H1 (cell line): ENCODE data around the gene ZNHIT3. TPM values are rescaled to one million over a fixed set of nuclear protein-coding genes. Genes with fewer than 3 reads are reported as not detected.

Experiments
- ASH2L ChIP-seq: fragments of 200-600, 300-600 bp; sonication (generic); IDR thresholded peaks from one replicate; pipeline ENCODE4 v1.7.1; 2017; ENCODE audit warnings: low read length
- EGR1 ChIP-seq: IDR thresholded peaks from 2 replicates; pipeline ENCODE4 v1.6.1; 2011; ENCODE audit warnings: low read depth, low read length, borderline replicate concordance
- NANOG ChIP-seq: IDR thresholded peaks from 2 replicates; pipeline ENCODE4 v1.6.1; 2011; ENCODE audit warnings: low read length, low read depth, mild to moderate bottlenecking, inconsistent platforms; ENCODE audit not compliant: insufficient read depth, poor library complexity, severe bottlenecking
- SIRT6 ChIP-seq: IDR thresholded peaks from one replicate; pipeline ENCODE4 v1.7.1; 2012; ENCODE audit warnings: low read length, inconsistent platforms
- polyA plus RNA-seq, 7 experiments: library from polyadenylated mRNA; depleted of rRNA in 3 of 7; stranded (reverse) in 5 of 7; unstranded in 2 of 7; fragments of >200 nt in 5 of 7; fragments of 200-250 nt in 2 of 7; gene quantifications; 1 replicate in 5 of 7; 2 replicates in 1 of 7; 4 replicates in 1 of 7; pipeline versions ENCODE4 v1.2.1 to v1.2.3, GENCODE V29; 2011 to 2013; ENCODE audit warnings: missing spikeins in 2 of 7, mixed read lengths in 2 of 7
- total RNA-seq: library from RNA; stranded (reverse); fragmentation: NEBNext Ultra II Directional; extraction: Animal tissue kit (Norgen Biotek cat#: 25700); gene quantifications from 2 replicates; pipeline ENCODE4 v1.2.1, GENCODE V29; 2021
- TF ChIP-seq, protein P1 (sequence below): fragments of 300-600 bp; sonication (generic); IDR thresholded peaks from 2 replicates; pipeline ENCODE4 v1.7.1; 2012; ENCODE audit warnings: low read length, moderate library complexity, mild to moderate bottlenecking, inconsistent platforms; ENCODE audit not compliant: insufficient replicate concordance

The ZNHIT3 gene
- total and polyA plus RNA-seq, 2 of the 8 experiments (the other 6 are each of a cell fraction or from before 2014, with no cell fraction given), result 59.1 to 147 TPM

DNA sequence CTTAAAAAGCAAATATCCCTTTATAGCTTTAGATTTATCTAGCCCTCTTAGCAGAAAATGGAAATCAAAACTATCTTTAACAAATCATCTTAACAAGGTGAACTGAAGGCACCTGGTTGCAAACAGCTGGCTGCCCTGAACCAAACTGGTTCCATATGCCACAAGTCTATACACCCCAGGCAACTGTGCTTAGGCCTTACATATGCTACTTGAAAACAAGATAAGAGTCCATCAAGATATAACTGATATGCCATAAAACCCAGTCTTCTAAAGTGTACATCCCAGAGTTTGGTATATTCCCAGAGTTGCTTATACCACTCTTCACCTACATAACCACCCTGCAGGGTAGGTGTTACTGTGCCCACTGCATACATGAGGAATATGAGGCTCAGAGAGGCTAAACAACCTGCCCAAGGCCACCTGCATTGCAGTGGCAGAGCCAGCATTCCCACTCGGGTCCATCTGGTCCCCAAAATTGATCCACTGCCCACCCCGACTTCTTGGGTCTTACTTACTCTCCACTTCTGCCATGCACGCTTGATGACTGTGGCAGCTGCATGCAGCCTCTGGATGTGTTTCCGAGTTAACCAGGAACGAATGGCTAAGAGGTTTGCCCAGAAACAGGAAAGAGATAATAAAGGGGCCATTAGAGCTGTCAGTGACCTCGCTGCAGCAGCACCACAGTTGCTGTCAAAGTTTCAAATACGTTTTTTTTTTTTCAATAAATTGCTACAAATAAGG is 12.2 kb downstream of the ZNHIT3 start (continued):
- TF ChIP-seq, protein P1, sequence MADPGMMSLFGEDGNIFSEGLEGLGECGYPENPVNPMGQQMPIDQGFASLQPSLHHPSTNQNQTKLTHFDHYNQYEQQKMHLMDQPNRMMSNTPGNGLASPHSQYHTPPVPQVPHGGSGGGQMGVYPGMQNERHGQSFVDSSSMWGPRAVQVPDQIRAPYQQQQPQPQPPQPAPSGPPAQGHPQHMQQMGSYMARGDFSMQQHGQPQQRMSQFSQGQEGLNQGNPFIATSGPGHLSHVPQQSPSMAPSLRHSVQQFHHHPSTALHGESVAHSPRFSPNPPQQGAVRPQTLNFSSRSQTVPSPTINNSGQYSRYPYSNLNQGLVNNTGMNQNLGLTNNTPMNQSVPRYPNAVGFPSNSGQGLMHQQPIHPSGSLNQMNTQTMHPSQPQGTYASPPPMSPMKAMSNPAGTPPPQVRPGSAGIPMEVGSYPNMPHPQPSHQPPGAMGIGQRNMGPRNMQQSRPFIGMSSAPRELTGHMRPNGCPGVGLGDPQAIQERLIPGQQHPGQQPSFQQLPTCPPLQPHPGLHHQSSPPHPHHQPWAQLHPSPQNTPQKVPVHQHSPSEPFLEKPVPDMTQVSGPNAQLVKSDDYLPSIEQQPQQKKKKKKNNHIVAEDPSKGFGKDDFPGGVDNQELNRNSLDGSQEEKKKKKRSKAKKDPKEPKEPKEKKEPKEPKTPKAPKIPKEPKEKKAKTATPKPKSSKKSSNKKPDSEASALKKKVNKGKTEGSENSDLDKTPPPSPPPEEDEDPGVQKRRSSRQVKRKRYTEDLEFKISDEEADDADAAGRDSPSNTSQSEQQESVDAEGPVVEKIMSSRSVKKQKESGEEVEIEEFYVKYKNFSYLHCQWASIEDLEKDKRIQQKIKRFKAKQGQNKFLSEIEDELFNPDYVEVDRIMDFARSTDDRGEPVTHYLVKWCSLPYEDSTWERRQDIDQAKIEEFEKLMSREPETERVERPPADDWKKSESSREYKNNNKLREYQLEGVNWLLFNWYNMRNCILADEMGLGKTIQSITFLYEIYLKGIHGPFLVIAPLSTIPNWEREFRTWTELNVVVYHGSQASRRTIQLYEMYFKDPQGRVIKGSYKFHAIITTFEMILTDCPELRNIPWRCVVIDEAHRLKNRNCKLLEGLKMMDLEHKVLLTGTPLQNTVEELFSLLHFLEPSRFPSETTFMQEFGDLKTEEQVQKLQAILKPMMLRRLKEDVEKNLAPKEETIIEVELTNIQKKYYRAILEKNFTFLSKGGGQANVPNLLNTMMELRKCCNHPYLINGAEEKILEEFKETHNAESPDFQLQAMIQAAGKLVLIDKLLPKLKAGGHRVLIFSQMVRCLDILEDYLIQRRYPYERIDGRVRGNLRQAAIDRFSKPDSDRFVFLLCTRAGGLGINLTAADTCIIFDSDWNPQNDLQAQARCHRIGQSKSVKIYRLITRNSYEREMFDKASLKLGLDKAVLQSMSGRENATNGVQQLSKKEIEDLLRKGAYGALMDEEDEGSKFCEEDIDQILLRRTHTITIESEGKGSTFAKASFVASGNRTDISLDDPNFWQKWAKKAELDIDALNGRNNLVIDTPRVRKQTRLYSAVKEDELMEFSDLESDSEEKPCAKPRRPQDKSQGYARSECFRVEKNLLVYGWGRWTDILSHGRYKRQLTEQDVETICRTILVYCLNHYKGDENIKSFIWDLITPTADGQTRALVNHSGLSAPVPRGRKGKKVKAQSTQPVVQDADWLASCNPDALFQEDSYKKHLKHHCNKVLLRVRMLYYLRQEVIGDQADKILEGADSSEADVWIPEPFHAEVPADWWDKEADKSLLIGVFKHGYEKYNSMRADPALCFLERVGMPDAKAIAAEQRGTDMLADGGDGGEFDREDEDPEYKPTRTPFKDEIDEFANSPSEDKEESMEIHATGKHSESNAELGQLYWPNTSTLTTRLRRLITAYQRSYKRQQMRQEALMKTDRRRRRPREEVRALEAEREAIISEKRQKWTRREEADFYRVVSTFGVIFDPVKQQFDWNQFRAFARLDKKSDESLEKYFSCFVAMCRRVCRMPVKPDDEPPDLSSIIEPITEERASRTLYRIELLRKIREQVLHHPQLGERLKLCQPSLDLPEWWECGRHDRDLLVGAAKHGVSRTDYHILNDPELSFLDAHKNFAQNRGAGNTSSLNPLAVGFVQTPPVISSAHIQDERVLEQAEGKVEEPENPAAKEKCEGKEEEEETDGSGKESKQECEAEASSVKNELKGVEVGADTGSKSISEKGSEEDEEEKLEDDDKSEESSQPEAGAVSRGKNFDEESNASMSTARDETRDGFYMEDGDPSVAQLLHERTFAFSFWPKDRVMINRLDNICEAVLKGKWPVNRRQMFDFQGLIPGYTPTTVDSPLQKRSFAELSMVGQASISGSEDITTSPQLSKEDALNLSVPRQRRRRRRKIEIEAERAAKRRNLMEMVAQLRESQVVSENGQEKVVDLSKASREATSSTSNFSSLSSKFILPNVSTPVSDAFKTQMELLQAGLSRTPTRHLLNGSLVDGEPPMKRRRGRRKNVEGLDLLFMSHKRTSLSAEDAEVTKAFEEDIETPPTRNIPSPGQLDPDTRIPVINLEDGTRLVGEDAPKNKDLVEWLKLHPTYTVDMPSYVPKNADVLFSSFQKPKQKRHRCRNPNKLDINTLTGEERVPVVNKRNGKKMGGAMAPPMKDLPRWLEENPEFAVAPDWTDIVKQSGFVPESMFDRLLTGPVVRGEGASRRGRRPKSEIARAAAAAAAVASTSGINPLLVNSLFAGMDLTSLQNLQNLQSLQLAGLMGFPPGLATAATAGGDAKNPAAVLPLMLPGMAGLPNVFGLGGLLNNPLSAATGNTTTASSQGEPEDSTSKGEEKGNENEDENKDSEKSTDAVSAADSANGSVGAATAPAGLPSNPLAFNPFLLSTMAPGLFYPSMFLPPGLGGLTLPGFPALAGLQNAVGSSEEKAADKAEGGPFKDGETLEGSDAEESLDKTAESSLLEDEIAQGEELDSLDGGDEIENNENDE, result no peak
- TF ChIP-seq EGR1 (no peak), NANOG (no peak), SIRT6 (no peak), ASH2L (no peak)
